Measurements from ENCODE around the gene TRPV3.

DNA sequence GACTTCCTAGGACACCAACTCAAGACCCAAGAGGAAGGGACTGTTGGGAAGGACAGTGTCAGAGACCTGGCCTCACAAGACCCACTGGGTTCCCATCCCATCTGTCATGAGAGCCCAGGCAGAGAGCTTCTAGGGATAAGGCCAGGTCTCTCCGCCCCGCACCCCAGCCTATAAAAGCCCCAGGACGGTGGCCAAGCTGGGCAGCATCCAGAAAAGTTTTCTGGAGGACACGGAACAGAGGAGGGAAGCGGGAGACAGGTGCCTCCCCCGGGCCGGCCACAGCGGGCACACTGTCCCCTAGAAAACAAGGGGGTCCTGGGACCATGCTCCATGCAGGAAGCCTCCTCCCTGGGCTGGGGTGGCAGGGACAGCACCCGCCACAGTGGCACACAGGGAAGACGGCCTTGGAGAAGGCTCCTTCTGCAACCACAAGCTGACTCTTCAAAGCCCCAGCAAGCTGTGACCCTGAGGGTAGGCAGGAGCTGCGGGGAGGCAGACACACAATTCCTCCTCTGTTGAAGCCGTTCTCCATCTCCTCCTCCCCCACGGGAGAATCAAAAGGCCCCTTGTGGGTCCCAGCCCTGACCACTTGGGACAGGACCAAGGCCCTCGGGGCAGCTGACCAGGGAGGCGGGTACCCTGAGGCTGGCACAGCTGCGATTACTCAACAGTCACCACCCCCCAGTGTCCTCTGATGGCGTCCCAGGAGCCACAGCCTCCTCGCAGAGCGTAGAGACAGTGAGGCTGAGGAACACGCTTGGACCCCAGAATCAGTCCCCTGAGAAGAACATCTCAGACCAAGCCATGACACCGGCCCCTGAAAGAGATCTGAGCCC lies 26.1 kb downstream of the TRPV3 start:
- no peak for TF ChIP-seq EZH2 (IDR thresholded peaks at IDR 0.05; ENCODE audit: low read length)
- TF ChIP-seq, protein P1, sequence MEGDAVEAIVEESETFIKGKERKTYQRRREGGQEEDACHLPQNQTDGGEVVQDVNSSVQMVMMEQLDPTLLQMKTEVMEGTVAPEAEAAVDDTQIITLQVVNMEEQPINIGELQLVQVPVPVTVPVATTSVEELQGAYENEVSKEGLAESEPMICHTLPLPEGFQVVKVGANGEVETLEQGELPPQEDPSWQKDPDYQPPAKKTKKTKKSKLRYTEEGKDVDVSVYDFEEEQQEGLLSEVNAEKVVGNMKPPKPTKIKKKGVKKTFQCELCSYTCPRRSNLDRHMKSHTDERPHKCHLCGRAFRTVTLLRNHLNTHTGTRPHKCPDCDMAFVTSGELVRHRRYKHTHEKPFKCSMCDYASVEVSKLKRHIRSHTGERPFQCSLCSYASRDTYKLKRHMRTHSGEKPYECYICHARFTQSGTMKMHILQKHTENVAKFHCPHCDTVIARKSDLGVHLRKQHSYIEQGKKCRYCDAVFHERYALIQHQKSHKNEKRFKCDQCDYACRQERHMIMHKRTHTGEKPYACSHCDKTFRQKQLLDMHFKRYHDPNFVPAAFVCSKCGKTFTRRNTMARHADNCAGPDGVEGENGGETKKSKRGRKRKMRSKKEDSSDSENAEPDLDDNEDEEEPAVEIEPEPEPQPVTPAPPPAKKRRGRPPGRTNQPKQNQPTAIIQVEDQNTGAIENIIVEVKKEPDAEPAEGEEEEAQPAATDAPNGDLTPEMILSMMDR (optimal IDR thresholded peaks at IDR 0.05 in 1 of 3, IDR thresholded peaks at IDR 0.05 in 1 of 3, conservative IDR thresholded peaks at IDR 0.05 in 1 of 3; ENCODE audit: extremely low read depth in 1 of 3, insufficient read depth in 2 of 3, low read length in 3 of 3): no peak

All from keratinocyte (primary cell).